Hepatocyte (in vitro differentiated cells): ENCODE results near the gene DOK6.

Experiments used
- CTCF ChIP-seq: fragments of 200-600 bp; sonication (generic); IDR thresholded peaks from 2 replicates; pipeline ENCODE4 v1.5.1; 2016; ENCODE audit warnings: antibody characterized with exemption, mild to moderate bottlenecking; ENCODE audit not compliant: poor library complexity
- EZH2phosphoT487 ChIP-seq: fragments of 200-600 bp; sonication (generic); IDR thresholded peaks from one replicate; pipeline ENCODE4 v1.6.1; 2018; ENCODE audit warnings: antibody characterized with exemption, mild to moderate bottlenecking, low read depth, moderate library complexity; ENCODE audit not compliant: unreplicated experiment, severe bottlenecking

DNA sequence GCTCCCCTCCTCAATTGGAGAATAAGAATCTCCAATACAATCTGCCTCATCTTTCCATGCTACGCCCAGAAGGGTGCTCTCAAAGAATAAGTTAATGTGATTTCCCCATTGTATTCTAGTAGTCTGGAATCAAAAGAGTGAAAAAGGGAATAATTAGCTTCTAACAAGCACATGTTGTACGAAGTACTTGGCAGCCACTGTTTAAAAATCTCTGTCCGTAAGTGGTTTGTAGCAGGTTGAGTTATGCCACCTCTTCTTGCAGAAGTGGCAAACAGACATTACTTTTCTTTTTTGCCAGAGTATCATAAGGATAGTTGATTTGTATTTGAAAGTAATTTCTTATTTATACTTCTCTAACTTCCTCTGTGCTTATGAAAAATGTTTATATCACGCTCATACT is 362.3 kb downstream of the DOK6 start:
- TF ChIP-seq CTCF = no peak
- TF ChIP-seq EZH2phosphoT487 = no peak
